COR-L47 (cell line): ENCODE data around the gene NANOGP8.

Experiments
- DNase-seq: peaks from one replicate; lab custom pipeline; 2025; lab: John Stamatoyannopoulos, UW

Gene NANOGP8

DNA sequence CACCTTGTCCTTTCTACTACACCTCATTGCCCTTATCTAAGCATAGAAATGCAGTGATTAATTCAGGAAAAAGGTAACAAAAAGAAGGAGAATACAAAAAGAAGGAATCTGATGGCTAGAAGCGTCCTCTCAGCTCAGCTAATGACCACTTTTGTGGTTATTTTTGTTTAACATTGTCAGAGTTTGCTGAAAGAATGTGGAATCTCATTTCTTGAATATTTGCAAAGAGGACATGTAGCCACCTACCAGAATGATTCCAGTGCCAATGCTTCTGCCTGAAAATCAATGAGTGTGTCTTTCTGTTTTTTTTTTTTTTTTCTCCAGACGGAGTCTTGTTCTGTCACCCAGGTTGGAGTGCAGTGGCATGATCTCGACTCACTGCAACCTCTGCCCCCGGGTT, 24.5 kb downstream of the NANOGP8 start:
- no peak for DNase-seq

DNA sequence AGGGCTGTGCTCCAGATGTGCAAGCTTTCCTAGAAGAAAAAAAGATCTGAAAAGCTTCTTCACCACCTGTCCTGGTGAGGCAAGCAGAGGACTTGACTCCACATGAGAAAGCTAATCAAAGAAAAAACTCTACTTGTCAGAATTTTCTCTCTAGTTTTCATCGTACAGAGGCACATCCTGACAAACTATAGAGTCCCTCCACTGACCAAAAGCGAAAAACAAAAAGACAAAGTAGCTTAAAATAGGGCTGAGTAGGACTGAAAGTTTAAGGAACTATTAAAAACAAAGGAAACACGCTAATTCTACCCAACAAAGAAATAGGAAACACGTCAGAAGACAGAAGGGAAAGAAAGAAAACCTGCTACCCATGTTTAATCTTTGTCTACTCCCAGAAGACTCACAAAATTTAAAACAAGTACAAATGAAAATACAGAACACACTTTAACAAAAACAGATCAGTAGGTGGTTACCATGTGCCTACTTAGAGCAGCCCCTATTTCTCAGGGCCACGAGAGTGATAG, 26.5 kb downstream of the NANOGP8 start:
- no peak for DNase-seq

DNA sequence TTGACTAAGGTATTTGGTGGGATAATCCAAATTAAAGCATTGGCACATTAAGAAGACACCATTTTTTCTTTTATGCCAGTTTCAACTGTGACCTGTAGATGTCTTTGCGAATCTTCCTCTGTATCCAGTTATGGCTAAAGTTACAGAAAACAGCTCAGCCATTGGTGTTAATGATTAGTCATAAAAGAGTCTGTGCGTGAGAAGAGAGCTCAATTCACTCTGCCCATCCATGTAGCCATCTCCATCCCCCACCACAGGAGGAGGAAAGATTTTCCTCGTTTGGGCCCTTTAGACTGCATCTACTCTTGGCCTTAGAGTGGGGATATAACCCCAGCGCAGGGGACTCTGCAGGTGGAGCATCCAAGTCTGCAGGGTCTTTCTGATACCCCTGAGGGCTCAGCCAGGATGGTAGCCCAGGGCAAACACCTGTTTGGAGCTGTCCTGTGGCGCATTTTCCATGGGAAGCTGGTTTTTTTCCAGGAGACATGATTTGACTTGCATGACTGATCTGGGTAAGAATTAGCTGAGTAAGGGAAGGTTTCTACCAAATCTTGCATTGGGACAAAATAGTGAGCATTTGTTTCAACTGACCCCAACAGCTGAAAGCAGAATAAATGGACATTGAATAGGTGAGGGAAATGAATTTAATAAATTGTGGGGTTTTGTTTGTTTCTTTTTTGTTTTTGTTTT, 29.5 kb downstream of the NANOGP8 start:
- DNase-seq = no peak

DNA sequence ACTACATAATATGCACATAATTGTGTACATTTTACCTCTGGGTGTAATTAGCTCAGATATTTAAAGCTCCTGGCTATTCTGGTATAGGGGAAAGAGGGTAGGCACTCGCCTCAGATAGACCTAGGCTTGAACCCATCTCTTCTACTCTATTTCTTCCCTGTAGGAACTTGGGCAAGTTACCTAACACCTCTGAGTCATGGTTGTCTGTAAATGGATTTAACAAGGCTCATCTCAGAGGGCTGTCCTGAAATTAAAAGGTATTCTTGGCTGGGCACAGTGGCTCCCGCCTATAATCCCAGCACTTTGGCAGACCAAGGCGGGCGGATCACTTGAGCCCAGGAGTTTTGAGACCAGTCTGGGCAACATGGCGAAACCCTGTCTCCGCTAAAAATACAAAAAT, 30.7 kb downstream of the NANOGP8 start:
- no peak for DNase-seq

DNA sequence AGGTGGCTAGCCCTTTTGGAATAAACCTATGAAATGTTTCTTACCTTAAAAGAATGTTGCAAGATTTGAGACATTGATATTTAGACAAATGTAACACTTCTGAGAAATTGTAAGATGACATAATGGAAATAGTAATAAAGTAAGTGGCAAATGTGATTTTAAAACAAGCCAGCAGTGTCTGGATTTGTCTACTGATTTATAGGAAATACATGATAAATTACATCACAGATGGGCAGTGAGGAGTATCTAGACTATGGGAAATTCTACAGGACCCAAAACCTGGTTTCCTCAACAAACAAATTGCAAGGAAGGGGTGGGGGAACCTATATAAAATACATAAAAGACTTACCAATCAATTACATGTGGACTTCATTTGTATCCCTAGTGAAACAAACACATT, 37.1 kb downstream of the NANOGP8 start:
- no peak for DNase-seq

DNA sequence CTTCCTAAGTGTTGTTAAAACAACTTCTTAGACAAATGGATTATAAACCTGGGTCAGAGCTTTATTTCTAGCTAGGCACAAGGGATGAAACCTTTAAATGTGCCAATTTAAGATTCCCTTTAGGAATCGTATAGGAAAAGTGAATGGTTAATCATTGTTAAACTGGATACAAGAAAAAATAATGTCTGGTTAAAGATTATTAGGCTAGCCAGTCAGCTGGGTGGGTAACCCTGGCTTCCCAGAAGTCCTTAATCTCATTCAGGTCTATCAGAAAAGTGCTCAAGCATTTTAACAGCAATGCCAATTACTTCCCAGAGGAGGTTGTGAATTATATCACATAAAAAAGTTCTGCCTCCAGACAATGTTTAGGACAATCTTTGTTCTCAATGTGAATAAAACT, 37.6 kb downstream of the NANOGP8 start:
- no peak for DNase-seq

DNA sequence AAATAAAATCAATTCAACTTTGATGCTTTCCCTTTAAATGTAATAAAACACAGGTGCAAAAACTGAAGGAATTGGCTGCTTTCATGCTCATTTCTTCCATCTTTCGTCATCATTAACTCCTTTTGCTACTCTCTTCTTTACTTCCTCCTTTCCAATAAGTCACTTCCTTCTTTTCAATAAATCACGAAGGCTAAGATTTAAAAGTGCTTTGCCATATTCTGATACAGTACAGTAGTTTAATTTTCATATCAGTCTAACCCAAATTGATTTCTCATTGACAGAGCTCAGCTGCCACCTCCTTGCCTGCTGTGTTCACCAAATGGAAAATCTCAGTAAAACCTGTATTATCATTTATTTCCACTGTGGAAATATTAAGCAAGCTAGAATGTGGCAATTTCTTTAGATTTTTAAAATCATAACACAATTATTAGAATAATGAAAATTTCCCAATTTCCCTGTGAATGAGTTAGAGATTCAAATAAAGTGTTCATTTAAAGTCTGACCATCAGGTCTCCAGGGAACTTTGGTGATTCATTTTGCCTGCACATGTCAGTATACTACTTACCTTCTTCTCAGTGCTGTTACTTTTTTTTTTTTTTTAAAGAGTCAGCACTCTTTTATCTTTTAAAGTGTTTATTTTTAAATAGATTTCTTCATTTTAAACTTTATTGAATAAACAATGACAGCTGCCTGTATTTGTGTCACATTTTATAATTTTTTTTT, 41.6 kb downstream of the NANOGP8 start:
- no peak for DNase-seq

DNA sequence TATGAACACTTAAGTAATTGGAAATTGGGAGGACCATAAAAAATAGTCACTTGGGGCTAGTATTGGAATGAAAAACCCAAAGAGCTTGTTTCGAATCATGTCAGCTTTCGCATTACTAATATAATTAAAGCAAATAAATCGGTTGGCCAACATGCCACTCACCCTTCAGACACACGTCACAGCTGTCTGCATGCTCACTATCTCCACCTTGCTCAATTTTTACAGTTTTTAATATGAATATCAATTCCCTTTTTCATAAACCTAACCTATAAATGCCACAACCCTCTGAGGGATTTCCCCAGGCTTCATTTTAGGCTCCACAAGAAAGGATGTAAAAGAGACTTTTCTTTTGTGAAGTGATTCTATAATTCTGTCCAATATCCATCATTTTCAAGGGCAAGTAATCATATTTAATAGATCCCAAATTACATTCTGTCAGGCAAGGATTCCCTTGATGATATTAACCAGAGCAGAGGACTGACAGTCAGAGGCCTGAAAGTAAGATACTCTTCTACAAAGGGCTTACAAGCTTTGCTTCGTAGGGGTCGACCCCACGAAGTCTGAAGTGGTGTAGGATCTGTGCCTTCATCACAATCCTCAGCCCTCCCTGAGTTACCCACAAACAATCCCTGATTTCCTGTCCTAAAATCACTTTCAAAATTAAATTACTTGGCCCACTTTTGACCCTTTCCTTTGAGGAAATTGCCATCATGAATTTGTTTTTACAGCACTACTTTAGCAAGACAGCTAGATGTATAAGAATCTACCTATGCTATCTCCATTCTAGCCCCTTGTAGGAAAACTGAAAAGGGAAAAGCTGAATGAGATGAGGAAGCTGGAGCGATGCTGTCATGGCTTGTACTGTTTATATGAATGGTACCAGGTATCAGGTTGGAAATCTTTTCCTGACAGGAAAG, 44.5 kb downstream of the NANOGP8 start:
- DNase-seq = no peak

DNA sequence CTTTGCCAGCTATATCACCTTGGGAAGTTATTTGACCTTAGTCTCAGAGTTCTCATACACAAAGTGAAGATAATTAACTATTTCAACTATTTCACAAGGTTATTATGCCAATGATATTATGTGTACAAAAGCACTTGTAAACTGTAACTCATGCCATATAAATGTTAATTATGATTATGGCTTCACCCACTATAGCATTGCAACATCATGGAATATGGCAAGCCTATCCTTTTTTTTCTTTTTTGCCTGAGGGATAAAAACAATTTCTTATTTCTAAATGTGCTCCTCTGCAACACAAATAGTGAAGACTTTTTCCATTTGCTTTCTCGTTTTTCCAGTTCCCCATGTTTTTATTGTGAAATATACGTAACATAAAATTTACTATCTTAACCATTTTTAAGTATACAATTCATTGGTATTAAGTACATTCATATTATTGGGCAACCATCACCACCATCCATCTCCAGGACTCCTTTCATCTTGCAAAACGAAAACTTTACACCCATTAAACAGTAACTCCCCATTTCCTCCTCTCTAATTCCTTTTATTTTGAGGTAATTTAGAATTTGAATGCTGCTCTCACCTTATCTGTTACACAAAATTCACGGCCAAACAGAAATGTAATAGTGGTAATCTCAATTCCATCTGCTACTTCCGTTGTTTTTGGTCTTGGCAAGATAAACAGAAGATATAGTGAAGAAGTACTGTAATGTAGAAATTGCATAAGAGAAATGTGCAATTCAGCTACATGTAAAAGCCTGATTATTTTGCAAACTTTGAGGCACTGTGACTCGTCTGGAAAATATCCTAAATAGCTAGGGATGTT, 46.3 kb downstream of the NANOGP8 start:
- DNase-seq = no peak
